Karpas-422 (cell line): ENCODE results near the gene TRIM73. TPM values are rescaled to one million over a fixed set of nuclear protein-coding genes. Genes with fewer than 3 reads are reported as not detected.
"Not testable (repeated sequence)": the region's sequence is repeated elsewhere in the genome, so short reads cannot be mapped to it uniquely, and the experiment has no call there.

ENCODE experiments used
- DNase-seq: peaks from one replicate; pipeline ENCODE4 v3.0.0-alpha.2; 2015
- H2AFZ ChIP-seq: fragments of 200-600 bp; sonication (generic); 2 replicates; pipeline ENCODE4 v1.6.1; 2014; ENCODE audit warnings: antibody characterized with exemption, low read length, mixed read lengths
- H3K27ac ChIP-seq: fragments of 200-600 bp; sonication (generic); 2 replicates; pipeline ENCODE4 v1.5.1; 2014; ENCODE audit warnings: mild to moderate bottlenecking, low read length, moderate library complexity
- H3K27me3 ChIP-seq: fragments of 200-600 bp; sonication (generic); 2 replicates; pipeline ENCODE4 v1.6.1; 2014; ENCODE audit warnings: low read length, mixed read lengths
- H3K36me3 ChIP-seq: fragments of 200-600 bp; sonication (generic); 2 replicates; pipeline ENCODE4 v1.6.1; 2014; ENCODE audit warnings: low read length, mixed read lengths; ENCODE audit not compliant: insufficient read depth
- H3K4me1 ChIP-seq: fragments of 200-600 bp; sonication (generic); 2 replicates; pipeline ENCODE4 v1.6.1; 2014; ENCODE audit warnings: mild to moderate bottlenecking, low read length, mixed read lengths
- H3K4me2 ChIP-seq: fragments of 200-600 bp; sonication (generic); 2 replicates; pipeline ENCODE4 v1.6.1; 2014; ENCODE audit warnings: low read length, low read depth, mild to moderate bottlenecking; ENCODE audit not compliant: poor library complexity, severe bottlenecking
- H3K4me3 ChIP-seq: fragments of 200-600 bp; sonication (generic); 2 replicates; pipeline ENCODE4 v1.5.1; 2014; ENCODE audit warnings: mild to moderate bottlenecking, antibody characterized with exemption, low read length, mixed read lengths
- H3K79me2 ChIP-seq: fragments of 200-600 bp; sonication (generic); 2 replicates; pipeline ENCODE4 v1.6.1; 2014; ENCODE audit warnings: mild to moderate bottlenecking, low read length, mixed read lengths
- H3K9ac ChIP-seq: fragments of 200-600 bp; sonication (generic); 2 replicates; pipeline ENCODE4 v1.6.0; 2014; ENCODE audit warnings: low read length
- H3K9me2 ChIP-seq: fragments of 200-600 bp; sonication (generic), shearing (Covaris generic); replicated peaks from 2 replicates; pipeline ENCODE4 v1.6.0; 2014; ENCODE audit warnings: mild to moderate bottlenecking, low read length, moderate library complexity; ENCODE audit not compliant: insufficient read depth
- H3K9me3 ChIP-seq: fragments of 300-700, 200-600 bp; sonication (generic); 2 replicates; pipeline ENCODE4 v1.6.1; 2014; ENCODE audit warnings: low read length, mixed read lengths
- H4K20me1 ChIP-seq: fragments of 200-600 bp; sonication (generic); 2 replicates; pipeline ENCODE4 v1.6.1; 2014; ENCODE audit warnings: mild to moderate bottlenecking, antibody characterized with exemption, low read length, low read depth; ENCODE audit not compliant: insufficient read depth
- total RNA-seq: library from RNA; depleted of rRNA; stranded (reverse); fragments of >200 nt; shearing (Covaris generic); gene quantifications from 2 replicates; pipeline ENCODE4 v1.2.3, GENCODE V29; 2014; ENCODE audit warnings: low replicate concordance

The TRIM73 gene
- total RNA-seq, 1 experiment from 2014 or later, result 0.22 TPM

DNA sequence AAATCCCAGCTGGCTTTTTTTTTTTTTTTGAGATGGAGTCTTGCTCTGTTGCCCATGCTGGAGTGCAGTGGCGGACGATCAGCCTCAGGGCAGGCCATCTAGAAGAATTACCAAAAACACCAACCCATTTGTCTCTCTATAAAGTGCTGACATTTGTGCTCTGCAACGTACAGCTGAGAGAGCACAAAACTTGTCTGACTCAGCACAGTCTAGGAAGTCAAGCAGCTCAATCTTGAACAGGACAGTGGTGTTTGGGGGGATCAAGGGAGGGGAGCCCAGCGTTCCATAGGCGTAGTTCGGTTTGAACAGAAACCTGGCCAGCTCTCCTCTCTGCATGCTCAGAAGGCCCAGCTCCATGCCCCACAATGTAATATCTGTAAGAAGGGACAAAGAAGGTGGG is 2.2 kb upstream of the TRIM73 start:
- H3K4me1 ChIP-seq, H3K27ac ChIP-seq, H3K9me2 ChIP-seq, H2AFZ ChIP-seq, H3K79me2 ChIP-seq, H3K9ac ChIP-seq, H3K36me3 ChIP-seq, H3K27me3 ChIP-seq, H3K9me3 ChIP-seq, DNase-seq, H4K20me1 ChIP-seq, H3K4me2 ChIP-seq, H3K4me3 ChIP-seq: not testable (repeated sequence)

DNA sequence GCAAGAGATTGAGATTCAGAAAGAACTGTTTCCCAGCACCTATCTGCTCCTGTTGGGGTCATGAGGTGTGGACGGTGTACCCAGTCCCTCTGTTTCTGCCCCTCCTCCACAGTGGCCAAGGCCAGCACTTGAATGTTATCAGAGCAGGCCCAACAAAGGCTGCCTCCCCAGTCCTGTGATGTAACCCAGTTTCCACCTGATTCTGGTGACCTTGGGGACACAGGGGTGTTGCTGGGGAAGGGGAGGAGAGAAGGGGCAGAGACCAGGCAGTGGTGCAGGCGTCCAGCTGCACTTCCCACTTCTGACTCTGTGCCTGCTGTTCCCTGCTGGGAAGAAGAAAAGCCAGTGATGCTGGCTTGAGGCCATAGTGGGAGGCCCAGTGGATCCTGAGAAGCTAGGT is 2.4 kb downstream of the TRIM73 start:
- H3K4me3 ChIP-seq, H3K9ac ChIP-seq, H3K9me2 ChIP-seq, H3K79me2 ChIP-seq, H3K4me2 ChIP-seq, H3K36me3 ChIP-seq, H3K27me3 ChIP-seq, H2AFZ ChIP-seq, H3K4me1 ChIP-seq, DNase-seq, H3K9me3 ChIP-seq, H3K27ac ChIP-seq, H4K20me1 ChIP-seq: not testable (repeated sequence)

- not testable (repeated sequence) for H3K4me1 ChIP-seq, DNase-seq, H3K9me2 ChIP-seq, H3K27me3 ChIP-seq, H3K79me2 ChIP-seq, H3K9me3 ChIP-seq, H2AFZ ChIP-seq, H3K4me3 ChIP-seq, H3K36me3 ChIP-seq, H3K27ac ChIP-seq, H4K20me1 ChIP-seq, H3K4me2 ChIP-seq, H3K9ac ChIP-seq
Observed at GRCh38 chr7:75398771-75399700, 3.6 kb downstream of the TRIM73 start.

DNA sequence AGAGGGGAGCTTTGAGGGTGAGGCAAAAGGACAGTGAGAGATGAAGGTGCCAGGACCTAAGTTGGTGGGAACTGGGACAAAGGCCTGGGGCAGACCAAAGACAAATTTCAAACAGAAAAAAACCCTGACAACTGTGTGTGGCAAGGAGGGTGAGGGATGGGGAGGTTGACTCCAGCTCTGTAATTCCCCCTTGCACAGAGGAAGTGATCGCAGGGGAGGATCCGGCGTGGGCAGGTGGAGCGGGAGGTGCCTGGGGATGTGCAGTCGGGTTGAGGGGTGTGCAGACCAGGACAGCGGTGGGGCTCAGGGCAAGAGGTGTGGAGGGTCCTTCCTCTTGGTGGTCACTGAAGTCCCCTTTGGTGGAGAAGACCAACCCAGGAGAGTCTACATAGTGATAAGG is 5.1 kb downstream of the TRIM73 start:
- H3K4me3 ChIP-seq, H2AFZ ChIP-seq, H3K4me1 ChIP-seq, H3K9me3 ChIP-seq, H3K9me2 ChIP-seq, H4K20me1 ChIP-seq, H3K9ac ChIP-seq, DNase-seq, H3K79me2 ChIP-seq, H3K4me2 ChIP-seq, H3K36me3 ChIP-seq, H3K27ac ChIP-seq, H3K27me3 ChIP-seq: not testable (repeated sequence)

GRCh38 chr7:75403455-75404443 is 8.3 kb downstream of the TRIM73 start:
- not testable (repeated sequence) for H3K27me3 ChIP-seq, DNase-seq, H3K36me3 ChIP-seq, H3K27ac ChIP-seq, H3K9ac ChIP-seq, H3K4me2 ChIP-seq, H4K20me1 ChIP-seq, H3K4me3 ChIP-seq, H3K9me3 ChIP-seq, H2AFZ ChIP-seq, H3K79me2 ChIP-seq, H3K9me2 ChIP-seq, H3K4me1 ChIP-seq

GRCh38 chr7:75404663-75405062 is 9.2 kb downstream of the TRIM73 start:
- H3K9me2 ChIP-seq, H3K36me3 ChIP-seq, H3K4me1 ChIP-seq, H3K79me2 ChIP-seq, H3K27ac ChIP-seq, H3K9me3 ChIP-seq, H3K27me3 ChIP-seq, H4K20me1 ChIP-seq, H3K4me3 ChIP-seq, DNase-seq, H3K4me2 ChIP-seq, H3K9ac ChIP-seq, H2AFZ ChIP-seq: not testable (repeated sequence)

DNA sequence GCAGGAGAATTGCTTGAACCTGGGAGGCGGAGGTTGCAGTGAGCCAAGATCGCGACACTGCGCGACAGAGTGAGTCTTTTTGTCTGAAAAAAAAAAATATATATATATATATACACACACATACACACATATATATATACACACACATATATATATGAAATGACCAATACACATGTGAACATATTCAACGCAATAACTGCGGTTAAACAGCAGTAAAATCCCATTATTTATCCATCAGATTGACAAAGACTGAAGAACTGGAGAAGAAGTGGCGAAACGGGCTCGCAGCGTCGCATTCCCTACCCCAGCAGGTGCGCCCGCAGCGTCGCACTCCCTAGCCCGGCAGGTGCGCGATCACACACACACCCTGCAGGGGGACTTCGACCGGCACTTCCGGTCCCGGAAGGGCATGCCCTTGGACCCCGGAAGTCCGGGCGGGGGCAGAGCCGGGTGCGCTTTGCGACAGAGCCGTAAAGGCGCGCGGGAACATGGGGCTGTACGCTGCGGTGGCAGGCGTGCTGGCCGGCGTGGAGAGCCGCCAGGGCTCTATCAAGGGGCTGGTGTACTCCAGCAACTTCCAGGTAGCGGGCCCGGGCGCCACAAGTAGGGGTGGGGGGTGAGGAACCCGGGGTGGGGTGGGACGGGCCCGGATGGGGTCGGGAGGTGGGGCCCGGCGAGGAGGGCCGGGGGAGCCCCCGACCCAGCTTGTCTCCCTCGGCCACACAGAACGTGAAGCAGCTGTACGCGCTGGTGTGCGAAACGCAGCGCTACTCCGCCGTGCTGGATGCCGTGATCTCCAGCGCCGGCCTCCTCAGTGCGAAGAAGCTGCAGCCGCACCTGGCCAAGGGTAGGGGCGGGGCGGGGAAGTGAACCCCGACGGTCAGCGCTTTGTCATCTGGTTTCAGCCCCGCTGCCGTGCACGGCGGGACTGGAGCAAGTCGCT is 14.7 kb downstream of the TRIM73 start:
- H3K27ac ChIP-seq, H3K36me3 ChIP-seq, DNase-seq, H3K79me2 ChIP-seq, H3K4me3 ChIP-seq, H3K4me2 ChIP-seq, H3K9me2 ChIP-seq, H3K9ac ChIP-seq, H3K4me1 ChIP-seq, H2AFZ ChIP-seq, H3K9me3 ChIP-seq, H3K27me3 ChIP-seq, H4K20me1 ChIP-seq: not testable (repeated sequence)

GRCh38 chr7:75410823-75411173 is 15.4 kb downstream of the TRIM73 start:
- H3K9ac ChIP-seq, H2AFZ ChIP-seq, H3K9me3 ChIP-seq, H3K9me2 ChIP-seq, H3K27me3 ChIP-seq, H4K20me1 ChIP-seq, H3K4me3 ChIP-seq, H3K36me3 ChIP-seq, DNase-seq, H3K4me2 ChIP-seq, H3K79me2 ChIP-seq, H3K4me1 ChIP-seq, H3K27ac ChIP-seq: not testable (repeated sequence)
